HG02678 (cell line): Measurements from ENCODE around the gene QPRT.
"Not testable (repeated sequence)": the region's sequence is repeated elsewhere in the genome, so short reads cannot be mapped to it uniquely, and the experiment has no call there.

ENCODE experiments used
- ATAC-seq: cut with Tn5 transposase; IDR thresholded peaks from one replicate; pipeline ENCODE4 v1.9.1; 2021; ENCODE audit warnings: mild to moderate bottlenecking, moderate library complexity; ENCODE audit not compliant: unreplicated experiment

The QPRT gene

DNA sequence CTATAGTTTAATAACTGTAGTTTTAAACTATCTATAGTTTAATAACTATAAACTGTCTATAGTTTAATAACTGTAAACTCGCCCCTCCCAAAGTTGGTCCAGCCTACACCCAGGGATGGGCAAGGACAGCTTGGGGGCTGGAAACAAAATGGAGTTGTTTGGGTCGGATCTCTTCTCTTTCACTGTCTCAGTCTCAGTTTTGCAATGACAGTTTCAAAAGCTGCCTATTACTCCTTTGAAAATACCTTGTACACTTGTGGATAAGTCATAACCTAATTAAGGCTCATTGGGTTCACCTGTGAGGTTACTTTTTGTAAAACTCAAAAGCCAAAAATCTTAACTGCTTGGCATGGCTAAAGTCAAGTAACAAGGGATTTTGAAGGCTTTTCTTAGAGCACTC lies 35.4 kb downstream of the QPRT start:
- no peak for ATAC-seq

DNA sequence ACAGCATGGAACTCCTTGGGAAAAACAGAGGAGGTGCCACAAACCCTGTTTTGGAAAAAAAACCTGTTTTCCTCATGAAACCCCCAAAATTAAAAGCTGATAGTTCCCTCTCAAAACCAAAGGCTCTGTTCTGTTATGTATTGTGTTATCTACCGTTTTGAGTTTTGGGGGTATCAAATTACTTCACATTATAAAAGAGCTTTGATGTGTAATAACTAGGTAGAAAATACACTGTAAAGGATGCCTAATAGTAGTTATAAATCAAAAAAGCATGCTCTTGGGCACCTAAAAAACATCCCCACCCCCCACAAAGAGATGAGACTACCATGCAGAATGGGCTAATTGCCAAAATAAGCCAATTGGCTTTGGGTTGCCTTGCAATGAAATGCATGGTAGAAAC lies 36.0 kb downstream of the QPRT start:
- no peak for ATAC-seq

DNA sequence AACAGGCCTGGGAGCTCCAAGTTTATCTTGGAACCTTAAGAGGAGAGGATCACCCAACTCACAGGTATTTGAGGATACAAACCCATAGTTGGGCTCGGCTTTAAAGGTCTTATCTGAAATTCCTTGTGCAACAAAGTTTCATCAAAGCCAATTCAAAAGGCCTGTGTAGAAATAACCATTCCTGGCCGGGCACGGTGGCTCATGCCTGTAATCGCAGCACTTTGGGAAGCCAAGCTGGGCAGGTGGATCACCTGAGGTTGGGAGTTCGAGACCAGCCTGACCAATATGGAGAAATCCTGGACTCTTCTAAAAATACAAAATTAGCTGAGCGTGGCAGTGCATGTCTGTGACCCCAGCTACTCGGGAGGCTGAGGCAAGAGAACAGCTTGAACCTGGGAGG lies 38.1 kb downstream of the QPRT start:
- no peak for ATAC-seq

DNA sequence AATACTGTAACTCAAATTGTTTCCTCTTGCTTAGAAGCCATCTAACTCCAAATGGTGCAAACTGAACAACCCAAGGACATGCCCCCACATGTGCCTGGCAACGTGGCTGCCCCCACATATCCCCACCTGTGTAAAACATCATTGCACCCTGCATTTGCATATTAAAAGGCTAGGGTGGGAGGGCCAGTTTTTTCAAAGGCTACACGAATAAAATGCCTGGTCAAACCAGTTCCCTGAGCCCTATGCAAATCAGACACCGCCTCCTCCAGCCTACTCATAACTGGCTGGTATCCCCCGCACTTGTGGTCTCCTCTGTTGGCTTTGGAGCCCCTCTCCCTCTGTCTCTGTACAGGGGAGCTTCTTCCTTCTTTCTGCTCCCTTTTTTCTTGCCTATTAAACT lies 40.1 kb downstream of the QPRT start:
- no peak for ATAC-seq

GRCh38 chr16:29720703-29721102 lies 41.7 kb downstream of the QPRT start:
- ATAC-seq: no peak

DNA sequence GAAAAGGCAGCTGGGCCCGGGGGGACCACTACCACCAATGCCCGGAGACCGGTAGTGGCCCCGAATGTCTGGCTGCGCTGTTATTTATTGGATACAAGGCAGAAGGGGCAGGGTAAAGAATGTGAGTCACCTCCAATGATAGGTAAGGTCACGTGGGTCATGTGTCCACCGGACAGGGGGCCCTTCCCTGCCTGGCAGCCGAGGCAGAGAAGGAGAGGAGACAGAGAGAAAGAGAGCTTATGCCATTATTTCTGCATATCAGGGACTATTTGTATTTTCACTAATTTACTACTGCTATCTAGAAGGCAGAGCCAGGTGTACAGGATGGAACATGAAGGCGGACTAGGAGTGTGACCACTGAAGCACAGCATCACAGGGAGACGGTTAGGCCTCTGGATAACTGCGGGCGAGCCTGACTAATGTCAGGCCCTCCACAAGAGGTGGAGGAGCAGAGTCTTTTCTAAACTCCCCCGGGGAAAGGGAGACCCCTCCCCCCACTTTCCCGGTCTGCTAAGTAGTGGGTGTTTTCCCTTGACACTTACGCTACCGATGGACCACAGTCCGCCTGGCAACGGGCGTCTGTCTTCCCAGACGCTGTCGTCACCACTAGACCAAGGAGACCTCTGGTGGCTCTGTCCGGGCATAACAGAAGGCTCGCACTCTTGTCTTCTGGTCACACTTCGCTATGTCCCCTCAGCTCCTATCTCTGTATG lies 42.3 kb downstream of the QPRT start:
- ATAC-seq: not testable (repeated sequence)

DNA sequence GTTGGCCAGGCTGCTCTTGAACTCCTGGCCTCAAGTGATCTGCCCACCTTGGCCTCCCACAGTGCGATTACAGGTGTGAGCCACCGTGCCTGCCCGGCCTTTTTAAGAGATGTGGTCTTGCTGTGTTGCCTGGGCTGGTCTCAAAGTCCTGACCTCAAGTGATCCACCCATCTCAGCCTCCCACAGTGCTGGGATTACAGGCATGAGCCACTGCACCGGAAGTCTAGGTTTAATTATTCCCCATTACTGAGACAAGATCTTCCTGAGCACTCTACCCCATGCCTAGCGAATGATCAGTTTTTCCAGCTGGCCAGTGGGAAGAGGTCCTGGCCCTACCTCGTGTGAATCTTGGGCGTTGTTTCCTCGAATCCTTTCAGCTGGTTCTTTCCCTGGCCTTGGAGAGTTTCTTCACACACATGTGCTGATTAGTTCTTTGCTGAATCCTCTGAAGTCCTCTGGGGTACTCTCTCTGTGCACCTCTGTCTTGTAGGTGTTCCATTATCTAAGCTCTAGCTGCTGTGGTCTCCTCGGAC lies 47.9 kb downstream of the QPRT start:
- ATAC-seq: no peak

GRCh38 chr16:29727452-29727851 lies 48.5 kb downstream of the QPRT start:
- no peak for ATAC-seq

GRCh38 chr16:29729116-29729521 lies 50.1 kb downstream of the QPRT start:
- ATAC-seq: no peak

- no peak for ATAC-seq
Observed at GRCh38 chr16:29730649-29731048, 51.7 kb downstream of the QPRT start.

DNA sequence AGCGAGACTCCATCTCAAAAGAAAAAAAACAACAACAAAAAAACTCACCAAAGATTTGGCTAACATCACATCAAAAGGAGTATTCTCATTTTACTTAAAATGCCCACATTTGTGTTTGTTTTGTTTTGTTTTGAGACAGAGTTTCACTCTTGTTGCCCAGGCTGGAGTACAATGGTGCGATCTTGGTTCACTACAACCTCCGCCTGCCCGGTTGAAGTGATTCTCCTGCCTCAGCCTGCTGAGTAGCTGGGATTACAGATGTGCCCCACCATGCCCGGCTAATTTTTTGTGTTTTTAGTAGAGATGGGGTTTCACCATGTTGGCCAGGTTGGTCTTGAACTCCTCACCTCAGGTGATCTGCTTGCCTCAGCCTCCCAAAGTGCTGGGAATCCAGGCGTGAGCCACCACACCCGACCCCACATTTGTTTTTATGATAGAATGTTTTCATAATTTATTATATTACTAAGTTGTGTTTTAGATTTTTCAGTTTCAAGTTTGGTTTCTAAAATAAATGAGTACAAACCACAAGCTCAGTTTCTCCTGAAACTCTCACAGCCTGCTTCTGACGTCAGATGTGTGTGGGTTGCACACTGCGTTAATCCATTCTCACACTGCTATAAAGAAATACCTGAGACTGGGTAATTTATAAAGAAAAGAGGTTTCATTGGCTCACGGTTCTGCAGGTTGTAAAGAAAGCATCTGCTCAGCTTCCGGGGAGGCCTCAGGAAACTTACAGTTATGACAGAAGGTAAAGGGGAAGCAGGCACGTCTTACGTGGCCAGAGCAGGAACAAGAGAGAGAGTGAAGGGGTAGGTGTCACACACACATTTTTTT lies 53.0 kb downstream of the QPRT start:
- peak; percentile 60 for ATAC-seq

GRCh38 chr16:29734786-29735185 lies 55.8 kb downstream of the QPRT start:
- ATAC-seq: no peak

DNA sequence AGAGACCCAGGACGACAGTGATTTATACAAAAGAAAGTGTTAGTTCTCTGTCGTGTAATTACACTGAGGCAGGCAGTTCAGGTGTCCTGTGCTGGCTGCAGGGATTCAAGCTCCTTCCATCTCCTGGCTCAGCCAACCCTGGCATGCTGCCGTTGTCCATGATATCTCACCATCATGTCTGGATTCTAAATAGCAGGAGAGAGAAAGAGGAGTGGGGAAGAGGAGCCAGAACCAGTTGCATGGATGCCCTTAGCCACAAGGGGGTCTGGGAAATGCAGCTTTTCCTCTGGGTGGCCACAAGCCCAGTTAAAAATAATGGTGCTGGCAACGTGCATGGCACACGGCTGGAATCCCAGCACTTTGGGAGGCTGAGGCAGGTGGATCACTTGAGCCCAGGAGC lies 57.1 kb downstream of the QPRT start:
- no peak for ATAC-seq

DNA sequence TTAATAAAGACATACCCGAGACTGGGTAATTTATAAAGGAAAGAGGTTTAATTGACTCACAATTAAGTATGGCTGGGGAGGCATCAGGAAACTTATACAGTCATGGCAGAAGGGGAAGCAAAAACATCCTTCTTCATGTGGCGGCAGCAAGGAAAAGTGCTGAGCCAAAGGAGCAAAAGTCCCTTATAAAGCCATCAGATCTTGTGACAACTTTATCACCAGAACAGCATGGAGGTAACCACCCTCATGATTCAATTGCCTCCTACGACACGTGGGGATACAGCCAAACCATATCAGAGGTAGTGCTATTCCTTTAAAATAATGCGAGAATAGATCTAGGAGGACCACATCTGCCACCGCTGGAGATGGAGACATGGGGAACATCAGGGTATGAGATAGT lies 57.8 kb downstream of the QPRT start:
- no peak for ATAC-seq

- ATAC-seq: no peak
Observed at GRCh38 chr16:29737713-29738112, 58.7 kb downstream of the QPRT start.

DNA sequence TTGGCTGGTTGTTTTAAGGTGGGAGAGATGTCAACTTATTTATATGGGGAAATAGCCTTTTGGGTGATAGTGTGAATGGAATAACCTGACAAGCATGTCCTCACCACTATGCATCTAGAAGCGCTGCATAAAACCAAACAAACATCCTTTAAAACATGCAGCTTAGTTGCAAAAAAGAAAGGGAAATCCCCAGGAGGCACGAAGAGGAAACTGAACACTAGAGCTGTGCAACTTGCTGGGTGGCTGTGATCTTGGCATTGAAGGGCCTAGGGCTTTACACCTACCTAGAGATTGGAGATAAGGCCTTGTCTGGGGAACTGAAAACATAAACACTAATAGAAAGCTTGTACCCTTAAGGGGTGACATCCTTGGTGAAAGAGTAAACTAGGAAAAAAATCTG lies 59.5 kb downstream of the QPRT start:
- no peak for ATAC-seq

GRCh38 chr16:29739927-29740629 lies 61.1 kb downstream of the QPRT start:
- not testable (repeated sequence) for ATAC-seq

GRCh38 chr16:29740630-29741015 lies 61.6 kb downstream of the QPRT start:
- ATAC-seq: not testable (repeated sequence)

- ATAC-seq: no peak
Observed at GRCh38 chr16:29742683-29743275, 63.8 kb downstream of the QPRT start.

DNA sequence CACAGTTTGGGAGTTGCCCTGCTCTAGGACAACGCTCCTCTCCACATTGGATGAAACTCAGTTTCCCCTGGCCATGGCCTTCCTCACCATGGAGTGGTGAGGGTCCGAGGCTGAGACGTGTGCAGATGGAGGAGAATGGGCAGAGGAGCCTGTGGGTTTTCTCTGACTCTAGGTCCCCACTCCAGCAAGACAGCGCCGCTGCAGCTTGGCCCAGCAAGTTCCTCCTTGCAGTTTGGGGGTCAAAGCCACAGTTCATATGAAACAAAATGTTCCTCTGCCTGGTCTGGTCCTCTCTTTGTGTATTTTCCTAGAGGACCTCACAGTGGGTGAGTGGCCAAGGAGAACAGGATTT lies 64.5 kb downstream of the QPRT start:
- no peak for ATAC-seq

- no peak for ATAC-seq
Observed at GRCh38 chr16:29743827-29744531, 65.0 kb downstream of the QPRT start.
